Muscle of leg (tissue), 11 donors: ENCODE results near the gene FOXR1. TPM values are rescaled to one million over a fixed set of nuclear protein-coding genes. Genes with fewer than 3 reads are reported as not detected.
"Not testable (repeated sequence)": the region's sequence is repeated elsewhere in the genome, so short reads cannot be mapped to it uniquely, and the experiment has no call there.

Experiments used
- DNase-seq: peaks from one replicate; pipeline ENCODE4 v3.0.0; 2013
- H3K27ac ChIP-seq: one replicate; pipeline ENCODE4 v1.5.1; 2013; ENCODE audit warnings: mild to moderate bottlenecking, low read length, control low read depth
- H3K27me3 ChIP-seq: one replicate; pipeline ENCODE4 v1.6.1; 2013; ENCODE audit warnings: low read length; ENCODE audit not compliant: control insufficient read depth, insufficient read depth
- H3K36me3 ChIP-seq: one replicate; pipeline ENCODE4 v1.6.1; 2013; ENCODE audit warnings: low read length; ENCODE audit not compliant: control insufficient read depth, insufficient read depth
- H3K4me1 ChIP-seq: one replicate; pipeline ENCODE4 v1.6.1; 2013; ENCODE audit warnings: low read length; ENCODE audit not compliant: control insufficient read depth, insufficient read depth
- H3K4me3 ChIP-seq: one replicate; pipeline ENCODE4 v1.5.1; 2013; ENCODE audit warnings: low read length, control low read depth
- H3K9me3 ChIP-seq: replicated peaks from 2 replicates; pipeline ENCODE4 v1.6.1; 2013; ENCODE audit warnings: low read depth, low read length; ENCODE audit not compliant: control insufficient read depth
- WGBS: methylation state at CpG from one replicate; pipeline ENCODE4 v1.1.5; 2013; ENCODE audit warnings: missing lambda C conversion rate; ENCODE audit not compliant: insufficient coverage; 5-methylcytosine and 5-hydroxymethylcytosine counted together
- polyA plus RNA-seq, 8 donors: library from polyadenylated mRNA; unstranded; fragments of 120-200 nt; gene quantifications; one replicate each; pipeline versions ENCODE4 v1.2.1 to v1.2.3, GENCODE V29; 2013; ENCODE audit warnings: inconsistent platforms in 1 of 8, low replicate concordance in 1 of 8; ENCODE audit not compliant: insufficient read length in 8 of 8, insufficient read depth in 1 of 8
- total RNA-seq: library from RNA; stranded (reverse); fragments of 120-200 nt; gene quantifications from one replicate; pipeline ENCODE4 v1.2.4, GENCODE V29; 2013

Gene FOXR1
- total and polyA plus RNA-seq, 9 donors, result not detected

DNA sequence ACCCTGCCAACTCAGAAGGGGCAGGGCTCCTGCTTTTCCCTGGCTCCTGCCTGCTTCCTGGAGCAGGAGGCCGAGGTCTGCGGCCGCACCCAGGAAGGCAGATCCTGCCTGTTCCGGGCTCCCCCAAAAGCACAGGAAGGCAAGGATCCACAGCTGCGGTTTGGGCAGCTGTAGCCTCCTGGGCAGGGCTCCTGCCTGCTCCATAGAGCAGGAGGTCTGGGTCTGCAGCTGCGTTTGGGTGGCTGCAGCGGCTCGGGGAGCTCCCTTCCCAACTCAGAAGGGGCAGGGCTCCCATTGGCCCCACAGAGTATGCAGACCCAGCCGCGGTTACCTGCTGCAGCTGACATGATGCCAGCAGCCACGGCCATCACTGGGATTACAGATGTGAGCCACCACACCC, 10.0 kb upstream of the FOXR1 start:
- H3K27ac ChIP-seq, result no peak overlapping the region
- WGBS, result 24% methylated on average over 5 of the region's 11 CpGs
- H3K27me3 ChIP-seq, result no peaks in the 10 kb centered on the region
- H3K9me3 ChIP-seq, result no peaks in the 10 kb centered on the region
- H3K36me3 ChIP-seq, result no peaks in the 10 kb centered on the region
- peaks cover 5% of the 10 kb centered on the region for H3K4me1 ChIP-seq
- no peak for DNase-seq
- H3K4me3 ChIP-seq, result no peak overlapping the region

DNA sequence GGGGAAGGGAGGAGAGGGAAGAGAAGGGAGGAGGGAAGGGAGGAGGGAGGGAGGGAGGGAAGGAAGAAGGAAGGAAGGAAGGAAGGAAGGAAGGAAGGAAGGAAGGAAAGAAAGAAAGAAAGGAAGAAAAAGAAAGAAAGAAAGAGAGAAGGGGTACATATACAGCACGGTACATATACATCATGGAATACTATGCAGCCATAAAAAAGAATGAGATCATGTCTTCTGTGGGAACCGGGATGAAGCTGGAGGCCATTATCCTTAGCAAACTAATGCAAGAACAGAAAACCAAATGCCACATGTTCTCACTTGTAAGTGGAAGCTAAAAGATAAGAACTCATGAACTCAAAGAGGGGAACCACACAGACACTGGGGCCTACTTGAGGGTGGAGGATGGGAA, 2.1 kb upstream of the FOXR1 start:
- not testable (repeated sequence) for H3K4me3 ChIP-seq, H3K4me1 ChIP-seq, H3K36me3 ChIP-seq, H3K9me3 ChIP-seq, DNase-seq, H3K27ac ChIP-seq
- no CpG with 5 or more reads among the region's 2 CpGs for WGBS
- H3K27me3 ChIP-seq, result peaks cover 11% of the 10 kb centered on the region

DNA sequence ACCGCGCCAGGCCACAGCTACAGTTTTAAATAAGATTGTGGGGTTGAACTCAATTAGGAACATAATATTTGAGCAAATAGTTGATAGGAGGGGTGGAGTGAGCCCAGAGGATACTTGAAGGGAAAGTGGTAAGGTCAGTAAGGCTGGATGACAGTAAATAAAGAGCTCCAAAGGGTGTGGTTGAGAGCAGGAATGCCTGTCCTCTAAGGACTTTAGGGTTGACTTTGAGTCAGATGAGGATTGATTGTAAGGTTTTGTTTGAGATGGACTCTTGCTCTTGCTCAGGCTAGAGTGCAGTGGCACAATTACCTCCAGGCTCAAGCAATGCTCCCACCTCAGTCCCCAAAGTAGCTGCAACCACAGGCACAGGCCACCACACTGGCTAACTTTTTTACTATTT, 2.4 kb downstream of the FOXR1 start:
- H3K9me3 ChIP-seq, result no peaks in the 10 kb centered on the region
- WGBS, result no CpG with 5 or more reads among the region's 2 CpGs
- no peak for DNase-seq
- no peak overlapping the region for H3K4me3 ChIP-seq
- no peaks in the 10 kb centered on the region for H3K36me3 ChIP-seq
- H3K27me3 ChIP-seq, result peaks cover 12% of the 10 kb centered on the region
- H3K4me1 ChIP-seq, result no peaks in the 10 kb centered on the region
- no peak overlapping the region for H3K27ac ChIP-seq

DNA sequence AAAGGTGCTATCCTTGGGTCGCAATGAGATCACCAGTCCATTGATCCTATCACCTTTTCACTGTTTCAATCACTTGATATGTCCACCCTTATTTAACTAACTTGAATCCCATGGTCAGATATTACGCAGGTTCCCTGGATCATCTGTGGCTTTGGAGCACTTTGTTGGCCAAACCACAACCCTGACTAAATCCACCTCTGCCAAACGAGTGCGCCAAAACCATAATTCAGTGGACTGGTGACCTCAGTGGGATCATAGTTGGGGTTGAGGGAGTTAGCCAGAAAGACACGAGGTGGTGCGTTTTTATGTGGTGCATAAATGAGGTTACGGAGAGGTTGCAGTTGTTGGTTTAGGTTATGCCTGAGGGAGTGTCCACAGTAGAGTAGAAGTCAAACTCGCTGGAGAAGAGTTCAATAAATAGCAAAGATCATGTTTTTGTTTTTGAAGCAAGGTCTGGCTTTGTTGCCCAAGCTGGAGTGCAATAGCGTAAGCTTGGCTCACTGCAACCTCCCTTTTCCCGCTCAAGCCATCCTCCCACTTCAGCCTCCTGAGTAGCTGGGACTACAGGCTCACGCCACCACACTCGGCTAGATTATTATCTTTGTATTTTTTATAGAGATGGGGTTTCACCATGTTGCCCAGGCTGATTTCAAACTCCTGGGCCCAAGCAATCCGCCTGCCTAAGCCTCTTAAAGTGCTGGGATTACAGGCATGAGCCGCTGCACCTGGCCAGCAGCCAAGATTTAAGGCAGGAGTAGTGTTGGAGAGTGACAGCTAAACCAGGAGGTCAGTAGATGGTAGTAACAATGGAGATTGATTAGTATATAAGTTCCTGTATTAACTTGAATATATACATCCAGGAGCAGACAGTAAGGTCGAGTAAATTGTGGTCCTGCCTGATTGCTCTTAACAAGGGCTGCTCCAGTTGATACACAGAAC, 4.5 kb downstream of the FOXR1 start:
- Histone ChIP-seq H3K9me3 (no peaks in the 10 kb centered on the region), H3K4me3 (no peak overlapping the region), H3K27ac (no peak overlapping the region), H3K4me1 (peaks cover 10% of the 10 kb centered on the region), H3K27me3 (peaks cover 16% of the 10 kb centered on the region), H3K36me3 (no peaks in the 10 kb centered on the region)
- WGBS, result 74% methylated on average over 6 of the region's 15 CpGs
- DNase-seq, result no peak

DNA sequence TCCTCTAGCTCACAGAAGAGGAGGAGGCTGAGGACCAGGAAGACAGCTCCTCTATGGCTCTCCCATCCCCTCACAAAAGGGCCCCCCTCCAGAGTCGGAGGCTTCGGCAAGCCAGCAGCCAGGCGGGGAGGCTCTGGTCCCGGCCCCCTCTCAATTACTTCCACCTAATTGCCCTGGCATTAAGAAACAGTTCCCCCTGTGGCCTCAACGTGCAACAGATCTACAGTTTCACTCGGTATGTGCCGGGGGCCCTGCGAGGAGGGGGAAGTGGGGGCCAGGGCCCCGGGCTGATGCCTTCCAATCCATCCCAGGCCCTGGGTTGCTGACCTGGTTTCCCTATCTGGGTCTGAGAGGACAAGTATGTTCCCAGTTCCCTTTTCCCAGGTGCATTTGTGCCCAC, 7.9 kb downstream of the FOXR1 start:
- DNase-seq, result peak; percentile 11
- Histone ChIP-seq H3K27ac (no peak overlapping the region), H3K27me3 (peaks cover 8% of the 10 kb centered on the region), H3K4me3 (no peak overlapping the region), H3K4me1 (peaks cover 10% of the 10 kb centered on the region), H3K9me3 (no peaks in the 10 kb centered on the region), H3K36me3 (no peaks in the 10 kb centered on the region)
- no CpG with 5 or more reads among the region's 9 CpGs for WGBS

DNA sequence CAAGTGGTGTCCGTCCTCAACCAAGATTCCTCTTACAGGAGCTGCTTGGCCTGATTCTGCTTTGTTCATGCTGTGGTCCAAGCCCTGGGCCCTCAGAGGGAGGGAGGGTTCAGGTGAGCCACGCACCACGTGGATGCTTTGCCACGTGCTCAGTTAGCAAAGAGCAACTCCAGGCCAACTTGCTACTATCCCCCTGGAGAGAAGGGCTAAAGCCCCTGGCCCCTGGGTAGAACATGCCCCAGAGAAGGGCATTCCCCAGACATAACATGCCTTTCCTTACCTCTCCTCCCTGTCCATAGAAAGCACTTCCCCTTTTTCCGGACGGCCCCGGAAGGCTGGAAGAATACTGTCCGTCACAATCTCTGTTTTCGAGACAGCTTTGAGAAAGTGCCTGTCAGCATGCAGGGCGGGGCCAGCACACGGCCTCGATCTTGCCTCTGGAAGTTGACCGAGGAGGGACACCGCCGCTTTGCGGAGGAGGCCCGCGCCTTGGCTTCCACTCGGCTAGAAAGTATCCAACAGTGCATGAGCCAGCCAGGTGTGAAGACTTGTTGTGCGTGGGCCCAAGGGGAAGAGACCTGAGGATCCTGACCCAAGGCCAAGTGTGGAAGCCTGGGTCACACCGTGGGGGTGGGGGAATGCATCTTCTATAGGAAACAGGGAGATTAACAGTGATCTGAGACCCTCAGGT, 8.8 kb downstream of the FOXR1 start:
- H3K4me3 ChIP-seq, result no peak overlapping the region
- WGBS, result 5% methylated on average over 18 of the region's 21 CpGs
- H3K36me3 ChIP-seq, result no peaks in the 10 kb centered on the region
- H3K4me1 ChIP-seq, result peaks cover 10% of the 10 kb centered on the region
- DNase-seq, result peak; percentile 76
- no peaks in the 10 kb centered on the region for H3K9me3 ChIP-seq
- no peak overlapping the region for H3K27ac ChIP-seq
- peaks cover 8% of the 10 kb centered on the region for H3K27me3 ChIP-seq

DNA sequence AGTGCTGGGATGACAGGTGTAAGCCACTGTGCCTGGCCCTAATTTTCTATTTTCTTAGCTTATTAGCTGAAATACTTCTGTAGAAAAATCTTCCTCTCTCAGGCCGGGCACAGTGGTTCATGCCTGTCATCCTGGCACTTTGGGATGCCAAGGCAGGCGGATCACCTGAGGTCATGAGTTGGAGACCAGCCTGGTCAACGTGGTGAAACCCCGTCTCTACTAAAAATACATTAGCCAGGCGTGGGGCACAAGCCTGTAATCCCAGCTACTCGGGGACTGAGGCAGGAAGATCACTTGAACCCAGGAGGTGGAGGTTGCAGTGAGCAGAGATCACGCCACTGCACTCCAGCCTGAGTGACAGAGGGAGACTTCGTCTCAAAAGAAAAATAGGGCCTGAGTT, 12.8 kb downstream of the FOXR1 start:
- not testable (repeated sequence) for H3K27me3 ChIP-seq, H3K27ac ChIP-seq, H3K36me3 ChIP-seq, DNase-seq, H3K9me3 ChIP-seq, H3K4me1 ChIP-seq, H3K4me3 ChIP-seq
- WGBS, result 84% methylated on average over 4 of the region's 8 CpGs

DNA sequence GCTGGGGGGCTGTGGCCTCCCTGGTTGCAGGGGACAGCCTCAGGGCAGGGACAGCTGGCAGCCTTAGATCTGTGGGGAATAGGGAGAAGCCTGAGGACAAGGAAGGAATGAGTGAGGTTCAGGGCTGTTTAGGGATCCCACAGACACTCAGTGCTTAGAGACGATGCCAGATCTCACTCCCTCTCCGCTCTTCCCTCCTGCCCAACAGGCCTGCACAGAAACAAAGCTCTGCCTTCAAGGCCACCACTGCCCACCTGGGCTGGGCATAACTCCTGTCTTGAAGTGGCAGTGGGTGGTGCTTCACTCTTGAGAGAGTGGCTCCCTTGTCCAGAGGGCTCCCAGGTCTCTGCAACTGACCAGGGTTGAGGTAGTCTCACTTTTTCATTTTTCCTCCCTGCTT, 13.3 kb downstream of the FOXR1 start:
- Histone ChIP-seq H3K27me3 (peaks cover 2% of the 10 kb centered on the region), H3K9me3 (no peaks in the 10 kb centered on the region), H3K4me1 (peaks cover 5% of the 10 kb centered on the region), H3K4me3 (no peak overlapping the region), H3K36me3 (no peaks in the 10 kb centered on the region), H3K27ac (no peak overlapping the region)
- WGBS, result no CpG with 5 or more reads among the region's 2 CpGs
- no peak for DNase-seq

DNA sequence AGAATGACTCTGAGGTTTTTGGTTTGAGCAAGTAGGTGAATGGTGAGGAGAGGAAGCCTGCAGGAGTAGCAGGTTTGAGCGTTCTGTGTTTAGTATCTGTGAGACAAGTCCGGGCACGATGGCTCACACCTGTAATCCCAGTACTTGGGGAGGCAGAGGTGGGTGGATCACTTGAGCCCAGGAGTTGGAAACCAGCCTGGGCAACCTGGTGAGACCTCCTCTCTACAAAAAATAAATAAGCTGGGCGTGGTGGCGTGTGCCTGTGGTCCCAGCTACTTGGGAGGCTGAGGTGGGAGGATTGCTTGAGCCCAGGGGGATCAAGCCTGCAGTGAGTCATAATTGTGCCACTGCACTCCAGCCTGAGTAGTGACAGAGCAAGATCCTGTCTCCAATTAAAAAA, 16.7 kb downstream of the FOXR1 start:
- no peak overlapping the region for H3K4me3 ChIP-seq
- 89% methylated on average over 3 of the region's 5 CpGs for WGBS
- no peaks in the 10 kb centered on the region for H3K9me3 ChIP-seq
- H3K27me3 ChIP-seq, result no peaks in the 10 kb centered on the region
- DNase-seq, result no peak
- no peaks in the 10 kb centered on the region for H3K4me1 ChIP-seq
- H3K36me3 ChIP-seq, result no peaks in the 10 kb centered on the region
- H3K27ac ChIP-seq, result no peak overlapping the region

DNA sequence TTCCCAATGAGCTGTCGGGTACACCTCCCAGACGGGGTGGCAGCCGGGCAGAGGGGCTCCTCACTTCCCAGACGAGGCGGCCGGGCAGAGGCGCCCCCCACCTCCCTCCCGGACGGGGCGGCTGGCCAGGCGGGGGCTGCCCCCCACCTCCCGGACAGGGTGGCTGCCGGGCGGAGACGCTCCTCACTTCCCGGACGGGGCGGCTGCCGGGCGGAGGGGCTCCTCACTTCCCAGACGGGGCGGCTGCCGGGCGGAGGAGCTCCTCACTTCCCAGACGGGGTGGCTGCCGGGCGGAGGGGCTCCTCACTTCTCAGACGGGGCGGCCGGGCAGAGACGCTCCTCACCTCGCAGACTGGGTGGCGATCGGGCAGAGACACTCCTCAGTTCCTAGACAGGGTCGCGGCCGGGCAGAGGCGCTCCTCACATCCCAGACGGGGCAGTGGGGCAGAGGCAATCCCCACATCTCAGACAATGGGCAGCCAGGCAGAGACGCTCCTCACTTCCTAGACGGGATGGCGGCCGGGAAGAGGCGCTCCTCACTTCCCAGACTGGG, 20.0 kb downstream of the FOXR1 start:
- H3K27ac ChIP-seq, H3K27me3 ChIP-seq, H3K36me3 ChIP-seq, H3K4me1 ChIP-seq, H3K4me3 ChIP-seq, DNase-seq, H3K9me3 ChIP-seq: not testable (repeated sequence)
- WGBS, result 90% methylated on average over 19 of the region's 44 CpGs
